ENCODE measurements around the gene PLEK.
"Not testable (repeated sequence)": the region's sequence is repeated elsewhere in the genome, so short reads cannot be mapped to it uniquely, and the experiment has no call there.

Gene PLEK

DNA sequence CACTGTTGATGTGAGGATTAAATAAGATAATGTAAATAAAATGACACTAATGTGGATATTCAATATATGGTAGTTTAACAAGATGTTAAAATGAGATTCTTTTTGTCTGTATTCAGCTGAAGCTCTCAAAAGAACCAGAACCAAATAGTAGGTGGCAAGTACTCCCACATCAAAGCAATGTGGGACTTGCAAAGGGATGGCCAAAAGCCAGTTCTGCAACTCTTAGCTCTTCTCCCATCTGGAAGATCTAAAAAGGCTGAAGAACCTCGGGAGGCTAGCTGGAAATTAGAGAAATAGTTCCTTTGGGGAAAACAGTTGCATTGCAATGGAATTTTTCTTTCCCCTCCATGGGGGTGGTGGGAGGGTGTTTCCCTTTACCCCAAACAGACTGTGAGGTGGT, 53.3 kb downstream of the PLEK start:
- no peak for DNase-seq

DNA sequence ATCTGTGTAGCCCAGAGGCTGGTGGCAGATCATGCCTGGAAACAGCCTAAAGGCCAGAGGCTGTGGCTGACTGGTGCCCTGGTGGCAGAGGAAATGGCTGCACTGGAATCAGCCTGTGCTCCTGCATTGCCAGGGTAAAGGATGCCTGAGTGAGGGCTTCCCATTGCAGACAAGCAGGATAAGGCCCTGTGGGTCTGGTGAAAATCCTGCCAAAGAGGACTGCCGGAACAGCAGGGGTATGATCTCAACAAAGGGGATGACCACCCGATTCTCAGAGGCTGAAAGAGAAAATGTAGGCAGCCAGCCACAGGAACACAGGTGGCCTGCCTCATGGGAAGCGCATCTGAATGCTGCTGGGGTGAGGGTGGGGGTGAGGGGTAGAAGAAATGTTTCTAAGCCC, 53.8 kb downstream of the PLEK start:
- no peak for DNase-seq

DNA sequence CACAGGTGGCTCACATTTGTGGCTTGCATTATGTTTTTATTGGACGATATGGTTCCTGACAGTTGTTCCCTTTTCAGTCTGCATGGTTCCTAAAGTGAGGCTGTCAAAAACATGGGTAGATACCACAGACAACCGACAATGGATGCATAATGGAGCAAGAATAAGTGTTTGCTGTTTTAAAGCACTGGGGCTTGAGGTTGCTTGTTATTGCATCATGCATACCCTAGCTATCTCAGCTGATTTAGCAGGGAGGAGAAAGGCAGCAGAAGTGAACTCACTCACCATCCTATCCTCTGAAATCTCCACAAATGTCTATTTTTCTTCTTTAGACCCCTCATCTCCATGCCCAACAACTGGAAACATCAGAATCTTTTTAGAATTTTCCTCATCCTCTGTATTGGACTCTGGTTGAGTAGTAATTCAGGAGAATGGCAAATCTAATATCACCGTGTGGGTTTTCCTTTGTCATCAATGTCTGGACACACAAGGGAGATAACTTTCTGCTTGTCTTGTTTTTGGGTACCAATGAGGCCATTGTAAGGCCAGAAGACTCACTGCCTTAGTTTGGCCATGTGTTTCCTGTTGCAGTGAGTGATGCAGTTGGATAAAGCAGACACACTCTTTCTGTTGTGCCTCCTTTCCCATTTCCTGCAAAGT, 55.3 kb downstream of the PLEK start:
- no peak for DNase-seq

DNA sequence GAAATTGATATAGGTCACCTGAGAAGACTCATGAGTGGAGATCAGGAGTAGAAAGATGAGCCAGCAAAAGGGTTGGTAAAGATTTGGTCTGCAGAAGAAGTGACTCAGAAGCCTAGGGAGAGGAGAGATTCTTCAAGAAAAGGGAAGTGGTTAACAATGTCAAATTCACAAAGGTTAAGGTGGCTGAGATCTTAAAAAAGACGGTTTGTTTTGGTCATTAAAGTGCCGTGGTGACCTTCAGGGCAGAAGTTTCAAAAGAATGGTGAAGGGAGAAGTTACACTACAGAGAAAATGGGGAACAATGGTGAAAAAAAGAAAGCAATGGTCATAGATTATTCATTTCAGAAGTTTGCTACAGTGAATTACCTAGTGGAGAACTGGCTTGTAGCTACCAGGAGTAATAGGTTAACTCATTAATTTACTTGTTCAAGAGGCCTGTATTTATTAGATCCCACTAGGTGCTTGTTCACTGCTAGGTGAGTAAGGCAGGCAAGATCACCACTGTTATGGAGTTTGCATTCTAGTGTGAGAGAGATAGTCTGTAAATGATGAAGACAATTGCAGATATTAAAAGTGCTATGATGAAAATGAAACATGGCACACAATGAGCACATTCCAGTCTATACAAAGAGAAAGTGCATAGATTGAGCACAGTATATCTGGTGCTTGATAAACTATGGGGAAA, 59.0 kb downstream of the PLEK start:
- DNase-seq = no peak

DNA sequence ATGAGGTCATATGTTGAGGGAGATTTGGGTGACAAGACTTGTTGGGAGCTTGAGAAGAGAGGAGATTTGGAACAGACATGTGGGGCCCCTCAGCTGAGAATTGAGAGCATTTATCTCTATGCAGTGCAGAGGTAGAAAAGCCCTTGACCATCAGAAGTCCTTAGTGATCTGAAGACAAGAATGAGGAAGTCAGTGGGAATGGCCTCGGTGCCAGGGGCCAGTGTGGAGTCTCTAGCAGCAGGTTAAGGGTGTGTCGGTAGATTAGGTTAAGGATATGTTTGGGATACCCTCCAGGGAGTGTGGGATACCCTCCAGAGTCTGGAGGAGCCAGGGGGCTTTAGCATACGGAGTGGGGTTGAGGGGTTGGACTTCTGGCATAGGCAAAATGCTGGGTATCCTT, 60.4 kb downstream of the PLEK start:
- no peak for DNase-seq

DNA sequence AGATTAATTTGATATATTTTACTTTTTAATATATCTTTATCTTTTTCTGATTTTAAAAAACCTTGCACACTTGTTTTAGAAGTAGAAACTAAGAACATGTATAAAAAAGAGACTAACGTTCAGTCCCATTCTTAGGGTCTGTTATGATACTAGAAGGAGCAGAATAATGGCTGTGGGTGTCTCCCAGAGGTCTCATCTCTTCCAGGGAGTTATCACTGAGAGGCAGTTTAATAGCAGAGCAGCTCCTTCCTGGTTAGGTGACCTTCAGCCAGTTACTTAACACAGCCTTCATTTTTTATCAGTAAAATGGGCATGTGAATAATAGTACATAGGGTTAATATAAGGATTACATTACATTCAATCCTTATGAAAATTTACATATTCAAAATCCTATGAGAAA, 61.4 kb downstream of the PLEK start:
- DNase-seq = no peak

DNA sequence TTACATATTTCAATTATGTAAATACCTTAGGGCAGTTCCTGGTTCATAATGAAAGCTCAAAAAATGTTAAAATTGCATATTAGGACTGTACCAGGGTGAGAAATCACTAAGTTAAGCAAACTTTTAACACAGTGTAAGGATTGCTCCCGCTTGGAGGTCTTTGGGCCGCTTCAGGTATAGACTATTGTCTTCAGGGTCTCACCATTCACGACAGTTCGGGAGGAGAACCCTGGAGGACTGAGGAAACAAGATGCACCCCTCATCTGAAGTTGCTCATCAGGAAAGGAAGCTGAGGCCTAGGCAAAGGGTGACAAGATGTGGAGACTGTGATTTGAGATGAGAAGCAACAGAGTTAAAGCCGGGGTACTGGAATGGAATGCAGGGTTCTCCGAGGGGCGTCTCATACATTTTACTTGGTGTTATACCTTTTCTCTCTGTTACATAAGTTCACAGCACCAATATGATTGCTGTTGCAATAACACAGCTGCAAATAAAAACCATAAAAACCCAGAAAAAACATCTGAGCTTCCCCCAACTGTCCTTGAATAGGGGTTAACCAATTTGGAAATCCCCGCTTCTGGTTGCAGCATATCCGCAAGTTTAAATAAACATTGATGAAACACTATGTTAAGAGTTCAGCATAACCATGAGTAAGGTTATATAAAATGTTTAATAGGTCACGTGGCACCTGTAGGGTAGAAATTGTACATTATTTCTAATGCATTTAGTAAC, 61.9 kb downstream of the PLEK start:
- no peak for DNase-seq

DNA sequence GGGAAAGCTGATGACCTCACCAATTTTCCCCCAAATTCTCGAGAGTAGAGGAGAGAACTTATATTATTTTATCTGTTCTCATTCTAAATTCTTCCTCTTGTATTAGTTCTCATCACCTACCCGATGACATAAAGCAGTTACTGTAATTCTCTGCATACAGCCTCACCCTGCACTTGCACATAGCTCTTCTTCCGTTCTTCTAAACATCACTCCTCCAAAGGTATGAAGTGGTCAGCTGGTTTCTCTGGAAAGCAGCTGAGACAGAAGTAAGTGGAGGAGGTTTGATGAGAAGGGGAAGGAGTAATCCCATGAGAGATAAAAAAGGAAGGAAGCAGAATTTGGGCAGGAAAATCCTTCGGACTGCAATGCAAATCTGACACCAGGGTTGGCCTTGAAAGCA, 63.0 kb downstream of the PLEK start:
- no peak for DNase-seq

DNA sequence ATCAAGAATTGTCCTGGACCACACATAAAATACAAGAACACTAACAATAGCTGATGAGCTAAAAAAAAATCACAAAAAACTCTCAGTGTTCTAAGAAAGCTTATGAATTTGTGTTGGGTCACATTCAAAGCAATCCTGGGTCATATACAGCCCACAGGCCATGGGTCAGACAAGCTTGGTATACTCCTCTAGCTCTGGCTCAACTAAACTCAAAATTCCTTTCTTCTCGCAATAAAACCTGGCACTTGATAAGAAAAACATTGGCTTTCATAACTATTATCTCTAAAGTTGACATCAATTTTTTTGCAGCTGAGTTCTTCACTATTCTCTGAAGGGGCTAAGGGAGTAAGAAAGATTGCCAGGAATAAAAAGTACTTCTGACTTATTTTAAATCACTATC, 63.7 kb downstream of the PLEK start:
- no peak for DNase-seq

DNA sequence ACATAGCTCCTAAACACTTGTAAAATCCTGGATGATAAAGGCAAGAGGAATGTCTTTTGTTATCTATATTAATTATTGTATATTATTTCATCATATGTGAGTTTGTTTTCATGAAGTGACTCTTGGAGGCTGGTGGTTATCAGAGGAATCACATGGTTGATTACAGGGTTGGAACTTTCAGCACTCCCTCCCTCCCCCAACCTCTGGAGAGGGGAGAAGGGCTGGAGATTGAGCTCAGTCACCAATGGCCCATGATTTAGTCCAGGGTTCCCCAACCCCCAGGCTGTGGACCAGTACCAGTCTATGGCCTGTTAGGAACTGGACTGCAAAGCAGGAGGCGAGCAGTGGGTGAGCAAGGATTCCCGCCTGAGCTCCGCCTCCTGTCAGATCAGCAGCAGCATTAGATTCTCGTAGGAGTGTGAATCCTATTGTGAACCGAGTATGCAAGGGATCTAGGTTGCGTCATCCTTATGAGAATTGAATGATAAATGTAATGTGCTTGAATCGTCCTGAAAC, 64.3 kb downstream of the PLEK start:
- no peak for DNase-seq

DNA sequence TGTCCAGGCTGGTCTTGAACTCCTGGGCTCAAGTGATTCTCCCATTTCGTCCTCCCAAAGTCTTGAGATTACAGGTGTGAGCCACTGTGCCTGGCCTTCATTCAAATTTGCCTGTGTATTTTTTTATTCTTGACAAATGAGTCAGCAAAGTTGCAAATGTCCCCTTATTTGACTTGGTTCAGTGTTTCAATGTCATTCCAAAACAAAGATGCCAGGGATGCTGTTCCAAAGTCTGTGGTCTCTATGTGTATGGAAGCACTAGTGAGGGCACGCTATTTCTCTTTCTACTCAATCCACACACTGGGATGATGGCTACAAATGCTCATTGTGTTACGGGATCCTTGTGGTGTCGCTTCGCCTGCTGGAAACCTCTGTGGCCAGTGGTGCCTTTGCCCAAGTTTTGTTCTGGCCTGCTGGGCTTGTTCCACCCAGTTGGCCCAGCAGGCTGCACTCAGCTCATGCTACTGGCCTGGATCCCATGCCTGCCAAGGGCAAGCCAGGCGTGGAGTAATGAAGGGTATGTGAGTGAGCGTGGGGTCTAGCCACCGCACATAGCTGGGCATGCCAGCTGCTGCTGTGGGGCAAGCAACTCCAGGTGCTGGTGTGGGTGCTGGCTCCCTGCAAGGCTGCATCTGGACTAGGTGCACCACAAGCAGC, 66.4 kb downstream of the PLEK start:
- no peak for DNase-seq

DNA sequence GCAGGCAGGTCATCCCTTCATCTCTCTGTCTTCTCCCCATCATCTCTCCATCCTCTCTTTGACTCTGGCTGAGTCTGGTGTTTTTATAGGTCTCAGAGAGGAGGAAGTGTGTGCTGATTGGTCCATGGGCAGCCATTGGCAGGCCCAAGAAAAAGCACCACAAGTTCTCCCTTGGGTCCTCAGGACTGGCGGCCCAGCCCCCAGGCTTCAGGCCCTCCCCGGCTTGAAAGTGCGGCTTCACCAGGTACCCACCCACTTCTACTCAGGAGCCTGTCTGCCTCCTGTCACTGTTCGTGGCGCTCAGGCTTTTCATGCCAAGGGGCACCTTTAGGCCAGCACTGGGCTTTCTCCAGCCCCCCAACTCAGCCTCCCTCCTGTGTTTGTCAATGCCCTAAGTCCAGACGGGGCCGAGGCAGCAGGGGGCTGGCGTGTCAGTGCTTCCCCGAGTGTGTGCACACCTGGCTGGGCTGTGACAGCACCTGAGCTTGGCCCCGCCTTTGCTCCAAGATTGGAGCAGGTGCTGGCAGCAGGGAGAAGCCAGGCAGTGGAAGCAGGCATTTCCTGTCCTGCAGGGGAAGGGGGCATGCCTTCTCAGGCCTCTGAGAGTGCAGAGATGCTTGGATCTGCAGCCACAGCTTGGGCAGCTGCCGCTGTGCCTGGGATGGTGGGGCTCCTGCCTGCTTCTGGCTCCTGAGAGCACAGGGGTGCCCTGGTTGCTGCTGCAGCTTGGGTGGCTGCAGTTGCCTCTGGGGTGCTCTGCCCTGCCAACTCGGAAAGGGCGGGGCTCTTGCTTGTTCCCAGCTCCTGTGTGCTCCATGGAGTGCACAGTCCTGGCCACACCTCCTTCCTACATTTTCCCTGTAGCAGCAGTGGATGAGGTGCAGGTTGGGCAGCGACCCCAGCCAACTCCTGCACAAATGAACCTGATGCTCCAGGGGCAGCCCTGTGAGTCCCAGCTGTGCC, 67.9 kb downstream of the PLEK start:
- DNase-seq = no peak

DNA sequence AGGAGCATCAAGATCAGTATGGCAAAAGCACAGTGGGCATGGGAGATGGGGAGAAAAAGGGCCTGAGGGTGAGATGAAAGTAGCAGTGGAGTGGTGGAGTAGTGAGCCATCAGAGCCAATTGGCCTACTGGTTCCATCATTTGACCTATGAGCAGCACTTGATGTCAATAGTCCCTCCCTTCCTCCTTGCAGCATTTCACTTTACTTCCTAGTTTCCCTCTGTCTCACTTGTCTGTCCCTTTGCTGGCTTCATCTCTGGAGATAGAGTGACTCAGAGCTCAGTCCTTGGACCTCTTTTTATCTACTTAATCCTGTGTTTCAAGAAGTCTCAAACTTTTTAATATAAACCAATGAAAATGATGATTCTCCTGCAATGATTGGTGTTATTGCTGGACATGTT, 69.9 kb downstream of the PLEK start:
- DNase-seq = no peak

DNA sequence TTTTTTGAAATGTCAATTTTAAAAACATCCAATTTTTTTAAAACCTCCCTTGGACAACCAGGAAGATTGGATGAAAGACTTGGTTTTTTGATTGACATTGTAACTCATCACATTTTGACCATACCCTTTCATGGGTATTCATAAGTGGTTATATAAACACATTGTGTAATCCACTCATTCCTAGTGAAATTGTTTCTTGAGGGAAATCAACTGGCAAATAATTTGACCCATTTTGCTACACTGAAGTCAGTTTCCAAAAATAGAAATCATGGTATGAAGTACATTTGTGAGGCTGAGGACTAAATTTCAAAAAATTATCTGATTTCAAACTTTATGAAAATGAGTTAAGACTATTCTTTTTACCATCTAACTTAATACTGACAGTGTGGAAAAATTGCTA, 70.5 kb downstream of the PLEK start:
- no peak for DNase-seq

DNA sequence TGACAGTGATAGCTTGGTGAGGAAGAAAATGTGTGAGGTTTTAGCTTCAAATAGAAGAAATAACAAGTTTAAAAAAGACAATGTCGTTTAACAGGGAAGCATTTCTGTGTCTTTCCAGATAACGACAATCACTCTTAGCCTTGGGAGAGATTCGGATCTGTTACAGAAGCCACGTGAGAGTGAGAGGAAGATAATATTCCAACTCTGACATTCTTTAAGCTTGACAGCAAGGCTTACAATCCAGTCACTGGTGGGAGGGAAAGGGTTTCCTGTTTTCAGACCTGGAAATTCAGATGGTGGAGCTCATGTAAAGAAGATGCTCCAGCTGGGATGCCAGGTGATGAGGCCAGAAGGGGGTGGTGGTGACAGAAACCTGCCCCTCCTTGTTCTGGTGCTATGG, 71.2 kb downstream of the PLEK start:
- DNase-seq = no peak

DNA sequence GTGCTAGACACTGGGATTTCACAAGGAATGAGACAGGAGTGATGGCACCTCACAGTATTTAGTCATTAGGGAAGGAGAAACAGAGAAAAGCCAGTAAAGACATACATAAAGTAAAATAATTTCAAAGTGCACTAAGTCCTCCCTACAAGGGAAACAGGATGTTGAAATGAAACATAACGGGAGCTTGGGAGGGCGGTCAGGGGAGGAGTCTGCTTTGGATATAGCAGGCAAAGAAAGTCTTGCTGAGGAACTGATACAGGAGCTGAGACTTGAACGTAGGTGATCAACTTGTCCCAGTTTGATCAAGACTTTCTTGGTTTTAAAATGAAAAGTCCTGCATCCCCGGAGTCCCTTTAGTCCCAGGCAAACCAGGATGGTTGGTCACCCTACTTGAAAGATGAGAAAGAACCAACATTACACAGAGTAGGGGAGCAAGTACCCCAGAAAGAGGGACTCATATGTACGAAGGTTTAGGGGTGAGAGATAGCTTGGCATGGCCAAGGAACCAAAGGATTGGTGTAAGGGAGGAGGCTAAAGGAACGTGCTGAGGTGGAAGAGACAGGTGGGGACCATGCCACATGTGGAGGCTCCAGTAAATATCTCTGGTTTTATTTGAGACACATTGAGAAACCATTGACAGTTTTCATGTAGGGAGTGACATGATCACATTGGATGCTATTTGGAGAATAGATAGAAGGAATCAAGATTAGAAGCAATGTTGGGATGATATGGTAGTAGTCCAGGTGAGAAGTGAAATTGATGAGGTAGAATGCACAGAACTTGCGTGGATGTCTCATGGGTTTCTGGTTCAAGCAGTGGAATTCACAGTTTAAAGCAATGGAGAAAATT, 73.6 kb downstream of the PLEK start:
- no peak for DNase-seq

DNA sequence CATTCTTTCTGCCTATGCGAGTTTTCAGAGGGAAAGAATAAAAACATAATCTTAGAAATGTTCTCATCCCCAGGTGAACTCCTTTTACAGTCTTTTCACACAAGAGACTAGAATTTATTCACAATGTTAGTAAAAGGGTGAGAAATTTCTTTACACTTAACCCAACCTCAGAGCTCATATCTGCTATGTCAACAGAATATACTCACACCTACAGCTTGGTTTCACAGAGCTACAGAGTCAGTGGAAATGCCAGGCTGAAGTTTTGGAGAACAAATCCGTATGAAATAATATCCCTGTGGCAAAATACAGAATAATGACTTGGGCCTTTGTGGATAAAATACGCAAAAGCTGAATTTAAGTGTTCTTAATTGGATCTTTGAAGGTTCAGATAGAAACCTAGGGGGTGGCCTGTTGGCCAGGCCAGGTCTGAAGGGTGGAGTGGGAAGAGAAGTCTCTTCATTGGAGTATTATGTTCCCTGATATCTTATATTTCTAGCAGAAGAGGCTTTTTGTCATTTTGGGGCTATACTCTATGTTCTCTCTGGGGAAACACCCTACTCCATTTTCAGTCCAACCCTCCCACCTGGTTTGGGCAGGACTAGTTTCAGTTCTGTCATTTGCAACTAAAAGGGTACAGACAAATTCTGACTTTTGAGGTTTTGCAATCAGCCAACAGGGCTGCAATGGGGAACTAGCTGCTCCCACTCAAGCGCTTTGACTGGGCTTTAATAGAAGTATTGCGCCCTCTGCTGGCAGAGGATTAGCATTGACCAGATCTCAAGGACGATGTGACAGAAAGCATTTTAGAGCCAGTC, 76.3 kb downstream of the PLEK start:
- DNase-seq = peak; percentile 82

DNA sequence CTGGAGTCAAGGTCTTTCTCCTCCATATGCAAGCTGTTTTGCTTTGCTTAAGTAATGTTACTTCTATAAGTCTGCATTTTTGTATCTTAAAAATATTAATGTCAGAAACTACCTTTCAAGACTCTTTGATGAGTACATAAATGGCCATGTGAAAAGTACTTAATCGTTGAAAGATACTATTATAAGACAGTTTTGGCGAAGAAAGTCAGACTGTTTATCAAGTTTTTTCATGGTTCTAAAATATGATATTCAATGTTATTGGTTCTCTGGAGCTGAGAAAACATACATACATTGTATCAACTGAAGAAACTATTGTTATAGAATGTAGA, 76.9 kb downstream of the PLEK start:
- no peak for DNase-seq

DNA sequence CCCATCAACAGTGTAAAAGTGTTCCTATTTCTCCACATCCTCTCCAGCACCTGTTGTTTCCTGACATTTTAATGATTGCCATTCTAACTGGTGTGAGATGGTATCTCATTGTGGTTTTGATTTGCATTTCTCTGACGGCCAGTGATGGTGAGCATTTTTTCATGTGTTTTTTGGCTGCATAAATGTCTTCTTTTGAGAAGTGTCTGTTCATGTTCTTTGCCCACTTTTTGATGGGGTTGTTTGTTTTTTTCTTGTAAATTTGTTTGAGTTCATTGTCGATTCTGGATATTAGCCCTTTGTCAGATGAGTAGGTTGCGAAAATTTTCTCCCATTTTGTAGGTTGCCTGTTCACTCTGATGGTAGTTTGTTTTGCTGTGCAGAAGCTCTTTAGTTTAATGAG, 81.3 kb downstream of the PLEK start:
- DNase-seq = not testable (repeated sequence)
